Suppressor macrophage (primary cell): Measurements from ENCODE around the gene GID8.
A peak's percentile ranks its signal among the peaks of the same experiment; 100 is the strongest.
"Not testable (repeated sequence)": the region's sequence is repeated elsewhere in the genome, so short reads cannot be mapped to it uniquely, and the experiment has no call there.

Source experiments
- DNase-seq, 4 experiments: peaks; one replicate each; pipeline ENCODE4 v3.0.0-alpha.2; 2020 to 2022

Gene GID8

DNA sequence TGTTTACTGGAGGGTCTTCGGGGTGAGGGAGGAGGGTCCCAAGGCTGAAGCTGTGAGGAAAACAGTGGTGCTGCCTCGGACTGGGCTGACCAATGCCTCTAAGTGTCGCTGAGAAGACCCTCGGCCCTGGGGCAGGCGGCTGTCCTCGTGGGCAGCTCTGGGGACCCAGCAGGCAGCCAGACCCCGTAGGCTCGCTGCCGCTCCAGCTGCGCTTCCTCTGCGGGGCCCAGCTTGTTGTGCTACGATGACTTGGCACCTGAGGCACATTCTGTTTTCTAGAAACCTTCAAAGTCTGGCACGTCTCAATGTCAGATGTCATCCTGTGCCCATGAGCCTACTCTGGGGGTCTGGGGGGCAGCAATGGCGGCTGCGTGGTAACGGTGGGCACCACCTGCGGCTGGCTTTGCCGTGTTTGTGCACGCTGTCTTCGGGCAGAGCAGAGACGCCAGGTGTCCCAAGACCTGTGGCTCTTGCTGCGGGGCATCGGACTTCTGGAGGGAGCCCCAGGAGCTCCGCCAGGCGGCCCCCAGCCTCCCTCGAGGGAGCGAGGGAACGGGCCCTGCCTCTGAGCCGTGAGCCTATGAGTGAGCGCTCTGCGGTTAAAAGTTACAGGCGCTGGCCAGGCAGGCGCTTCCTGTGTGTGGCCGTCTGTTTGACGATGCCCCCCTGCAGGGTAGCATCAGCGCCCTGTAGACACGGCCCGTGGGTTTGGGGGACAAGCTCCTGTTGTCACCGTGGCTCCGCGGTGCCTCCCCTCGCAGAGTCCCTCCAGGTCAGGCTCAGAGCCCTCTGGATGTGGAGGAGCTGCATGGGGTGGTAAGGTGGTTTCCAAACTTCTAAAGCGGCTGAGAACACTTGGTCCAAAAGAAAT, 21.4 kb downstream of the GID8 start:
- no peak for DNase-seq

GRCh38 chr20:62959998-62960436, 22.1 kb downstream of the GID8 start:
- DNase-seq: no peak

DNA sequence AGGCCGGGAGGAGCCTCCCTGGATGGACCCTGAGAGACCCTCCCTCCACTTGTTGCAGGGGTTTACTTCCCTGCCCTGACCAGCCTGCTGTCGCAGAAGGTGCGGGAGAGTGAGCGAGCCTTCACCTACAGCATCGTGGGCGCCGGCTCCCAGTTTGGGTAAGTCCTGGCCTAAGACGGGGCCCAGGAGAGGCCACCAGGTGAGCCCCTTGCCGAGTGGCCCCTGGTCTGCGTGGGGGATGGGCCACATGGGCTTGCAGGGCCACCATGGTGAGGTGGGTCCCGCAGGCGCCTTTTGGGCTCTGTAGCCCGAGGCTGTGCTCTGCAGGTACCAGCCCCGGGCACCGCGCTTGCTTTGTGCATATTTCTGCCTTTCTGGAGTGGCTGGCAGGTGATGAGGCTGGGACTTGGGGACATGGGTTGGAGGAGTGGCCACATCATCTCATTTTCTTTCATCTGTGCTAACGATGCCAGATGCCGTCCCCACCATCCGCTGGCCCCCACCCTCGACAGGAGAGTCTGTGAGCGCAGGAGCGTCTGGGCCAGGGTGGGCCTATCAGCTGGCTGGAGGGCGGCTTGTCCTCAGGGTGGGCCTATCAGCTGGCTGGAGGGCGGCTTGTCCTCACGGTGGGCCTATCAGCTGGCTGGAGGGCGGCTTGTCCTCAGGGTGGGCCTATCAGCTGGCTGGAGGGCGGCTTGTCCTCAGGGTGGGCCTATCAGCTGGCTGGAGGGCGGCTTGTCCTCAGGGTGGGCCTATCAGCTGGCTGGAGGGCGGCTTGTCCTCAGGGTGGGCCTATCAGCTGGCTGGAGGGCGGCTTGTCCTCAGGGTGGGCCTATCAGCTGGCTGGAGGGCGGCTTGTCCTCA, 22.7 kb downstream of the GID8 start:
- DNase-seq: not testable (repeated sequence)

- no peak for DNase-seq
Measured at GRCh38 chr20:62961310-62961783, 23.4 kb downstream of the GID8 start.

GRCh38 chr20:62961799-62962198, 23.9 kb downstream of the GID8 start:
- no peak for DNase-seq

DNA sequence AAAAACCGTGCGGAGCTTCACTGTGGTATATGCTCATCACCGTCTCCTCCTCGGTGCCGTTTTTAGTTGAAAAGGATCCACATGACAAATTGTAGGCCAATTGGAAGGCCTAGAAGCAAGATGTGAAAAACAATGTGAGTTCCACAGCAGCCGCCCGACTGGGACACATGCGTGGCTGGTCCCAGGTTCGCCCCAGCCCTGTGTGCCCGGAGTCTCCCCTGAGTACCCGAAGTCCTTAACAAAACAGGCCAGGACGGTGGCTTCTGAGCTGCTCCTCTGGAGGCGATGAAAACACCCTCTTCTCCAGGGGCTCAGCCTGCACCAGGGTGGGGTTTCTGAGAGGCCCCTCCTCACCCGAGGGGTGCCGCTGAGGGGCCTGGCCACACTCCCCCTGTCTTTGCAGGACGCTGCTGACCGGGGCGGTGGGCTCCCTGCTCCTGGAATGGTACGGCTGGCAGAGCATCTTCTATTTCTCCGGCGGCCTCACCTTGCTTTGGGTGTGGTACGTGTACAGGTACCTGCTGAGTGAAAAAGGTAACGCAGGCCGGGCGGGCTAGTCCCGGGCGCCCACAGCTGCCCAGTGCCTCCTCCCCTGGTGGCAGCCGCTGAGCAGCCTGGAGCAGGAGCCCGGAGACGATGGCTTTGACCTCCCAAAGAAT, 24.4 kb downstream of the GID8 start:
- DNase-seq: no peak

- DNase-seq: no peak
Measured at GRCh38 chr20:62962891-62963613, 25.1 kb downstream of the GID8 start.

DNA sequence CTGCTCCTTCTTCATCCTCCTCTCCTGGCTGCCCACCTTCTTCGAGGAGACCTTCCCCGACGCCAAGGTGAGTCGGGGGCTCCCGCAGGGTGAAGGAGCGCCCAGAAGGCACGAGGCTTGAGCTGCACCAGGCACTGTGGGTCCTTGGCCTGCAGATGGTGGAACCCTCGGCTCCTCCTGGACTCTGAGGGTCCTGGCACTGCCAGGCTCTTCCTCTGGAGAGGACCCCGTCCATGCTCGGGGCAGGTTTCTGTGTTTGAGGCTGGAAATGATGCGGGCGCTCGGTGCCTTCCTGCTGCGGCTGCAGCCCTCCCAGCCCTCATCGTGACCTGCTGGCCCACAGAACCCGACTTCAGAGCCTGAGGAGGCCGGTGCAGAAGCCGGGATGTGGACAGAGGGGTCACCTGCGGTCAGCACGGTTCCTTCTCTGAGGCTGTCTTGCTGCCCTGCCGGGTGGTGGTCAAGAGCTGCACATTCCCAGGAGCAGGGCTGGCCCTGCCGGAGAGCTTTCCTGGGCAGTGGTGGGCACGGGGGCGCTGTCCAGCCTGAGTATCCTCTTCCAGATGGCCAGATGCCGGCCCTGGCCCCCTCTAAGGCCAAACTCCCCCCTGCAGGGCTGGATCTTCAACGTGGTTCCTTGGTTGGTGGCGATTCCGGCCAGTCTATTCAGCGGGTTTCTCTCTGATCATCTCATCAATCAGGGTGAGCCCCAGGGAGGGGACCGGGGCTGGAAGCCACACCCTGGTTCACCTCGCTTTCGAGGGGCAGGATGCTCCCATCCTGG, 25.9 kb downstream of the GID8 start:
- DNase-seq: no peak

GRCh38 chr20:62964700-62965099, 26.8 kb downstream of the GID8 start:
- peak; percentile 57 to 72 (median 64) for DNase-seq

GRCh38 chr20:62965363-62965771, 27.4 kb downstream of the GID8 start:
- no peak for DNase-seq

GRCh38 chr20:62966212-62967148, 28.5 kb downstream of the GID8 start:
- no peak for DNase-seq

DNA sequence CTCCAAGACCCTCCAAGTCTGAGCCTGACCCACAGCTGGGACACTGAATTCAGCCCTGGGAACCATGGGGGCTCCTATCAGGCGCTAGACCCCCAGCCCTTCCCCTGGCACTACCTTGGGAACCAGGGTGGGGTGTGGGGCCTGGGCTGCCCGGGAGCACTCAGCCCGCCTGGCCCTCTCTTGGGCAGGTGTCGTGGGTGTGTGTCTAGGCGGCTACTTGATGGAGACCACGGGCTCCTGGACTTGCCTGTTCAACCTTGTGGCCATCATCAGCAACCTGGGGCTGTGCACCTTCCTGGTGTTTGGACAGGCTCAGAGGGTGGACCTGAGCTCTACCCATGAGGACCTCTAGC, 29.2 kb downstream of the GID8 start:
- DNase-seq: no peak

DNA sequence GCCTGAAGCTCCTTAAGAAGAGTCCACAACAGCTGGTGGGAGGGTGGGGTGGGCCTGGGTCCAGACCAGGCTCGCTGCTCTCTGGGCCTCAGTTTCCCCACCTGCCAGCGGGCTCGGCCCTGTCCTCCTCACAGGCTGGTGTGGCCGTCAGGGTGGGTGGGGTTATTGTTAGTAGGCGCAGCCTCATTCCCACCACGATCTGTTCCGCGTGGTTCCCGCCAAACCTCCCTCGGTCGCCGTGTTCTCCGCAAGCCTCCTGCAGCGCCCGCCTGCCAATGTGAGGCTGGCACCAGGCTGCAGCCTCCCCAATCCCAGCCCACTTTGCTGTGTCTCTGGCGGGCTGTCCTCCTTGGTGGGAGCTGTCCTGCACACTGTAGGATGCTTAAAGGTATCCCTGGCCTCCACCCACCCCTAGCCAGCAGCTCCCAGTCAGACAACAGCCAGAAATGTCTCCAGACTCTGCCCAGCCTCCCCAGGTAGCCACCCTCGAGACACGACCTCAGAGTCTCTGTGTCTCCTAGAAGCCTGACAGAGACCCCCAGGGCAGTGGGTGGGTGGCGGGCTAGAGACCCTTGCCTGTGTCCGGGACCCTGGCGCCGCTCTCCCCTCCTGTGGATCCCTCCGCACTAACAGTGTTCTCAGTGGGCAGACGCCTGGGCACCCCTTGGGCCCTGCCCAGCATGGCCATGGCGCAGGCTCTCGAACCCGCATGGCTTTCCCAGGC, 29.8 kb downstream of the GID8 start:
- DNase-seq: no peak

DNA sequence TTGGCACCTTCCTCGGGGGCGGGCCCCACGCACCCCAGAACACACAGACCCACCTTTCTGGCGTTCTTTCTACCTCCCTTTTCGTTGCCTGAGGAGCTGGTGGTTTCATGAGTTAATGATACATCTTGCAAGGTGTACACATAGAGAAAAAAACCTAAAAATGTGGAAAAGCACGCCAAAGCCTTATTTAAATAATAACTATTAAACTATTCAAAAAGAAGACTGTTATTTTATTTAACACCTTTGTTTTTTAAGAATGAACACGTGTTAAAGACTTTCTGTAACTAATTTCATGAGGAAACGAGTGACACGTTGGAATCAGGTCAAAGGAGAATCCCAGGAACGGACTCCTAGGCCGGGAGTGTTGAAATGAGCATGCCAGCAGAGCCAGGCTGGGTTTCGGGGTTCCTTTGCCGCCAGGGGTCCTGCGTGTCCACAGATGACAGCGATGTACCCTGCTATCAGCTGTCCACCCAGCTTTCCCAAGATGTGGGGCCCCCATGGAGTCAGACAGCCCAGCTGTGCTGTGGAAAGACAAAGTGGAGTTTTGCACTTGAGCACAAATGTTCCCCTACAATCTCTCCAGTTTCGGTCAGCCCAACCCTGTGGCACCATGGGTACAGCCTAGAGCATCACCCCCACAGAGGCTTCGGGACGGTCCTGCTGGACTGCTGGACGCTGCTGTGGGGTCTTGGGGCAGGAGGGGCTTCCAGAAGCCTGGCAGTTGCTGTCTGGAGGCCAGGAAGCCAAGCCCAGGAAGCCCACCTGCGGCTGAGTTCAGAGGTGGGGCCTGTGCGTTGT, 30.6 kb downstream of the GID8 start:
- DNase-seq: no peak

DNA sequence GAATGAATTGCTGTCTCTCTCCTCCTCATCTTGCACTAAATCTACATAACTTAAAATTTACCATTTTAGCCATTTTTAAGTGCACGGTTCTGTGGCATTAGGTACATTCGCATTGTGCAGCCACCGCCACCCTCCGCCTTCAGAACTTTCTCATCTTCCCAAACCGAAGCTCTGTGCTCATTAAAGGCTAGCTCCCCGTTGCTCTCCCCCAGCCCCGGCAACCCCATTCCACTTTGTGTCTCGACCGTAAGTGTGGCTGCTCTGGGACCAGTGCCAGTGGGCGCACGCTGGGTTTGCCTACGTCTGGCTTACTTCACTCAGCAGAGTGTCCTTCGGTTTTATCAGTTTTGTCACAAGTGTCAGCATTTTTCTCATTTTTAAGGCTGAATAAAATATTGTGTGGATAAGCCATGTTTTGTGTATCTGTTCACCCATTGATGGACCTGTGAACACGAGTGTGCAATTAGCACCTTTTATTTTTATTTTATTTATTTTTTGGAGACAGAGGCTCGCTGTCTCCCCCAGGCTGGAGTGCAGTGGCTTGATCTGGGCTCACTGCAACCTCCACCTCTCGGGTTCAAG, 31.3 kb downstream of the GID8 start:
- DNase-seq: no peak

GRCh38 chr20:62969939-62970306, 32.0 kb downstream of the GID8 start:
- DNase-seq: no peak

GRCh38 chr20:62970307-62971210, 32.6 kb downstream of the GID8 start:
- peak in 2 of 4 experiments; percentile 17 to 39 for DNase-seq
